ENCODE data around the gene MRPS34. TPM values are rescaled to one million over a fixed set of nuclear protein-coding genes. Genes with fewer than 3 reads are reported as not detected.

Gene MRPS34
- total RNA-seq, 2 donors from 2014 or later: 97.4 to 125 TPM

DNA sequence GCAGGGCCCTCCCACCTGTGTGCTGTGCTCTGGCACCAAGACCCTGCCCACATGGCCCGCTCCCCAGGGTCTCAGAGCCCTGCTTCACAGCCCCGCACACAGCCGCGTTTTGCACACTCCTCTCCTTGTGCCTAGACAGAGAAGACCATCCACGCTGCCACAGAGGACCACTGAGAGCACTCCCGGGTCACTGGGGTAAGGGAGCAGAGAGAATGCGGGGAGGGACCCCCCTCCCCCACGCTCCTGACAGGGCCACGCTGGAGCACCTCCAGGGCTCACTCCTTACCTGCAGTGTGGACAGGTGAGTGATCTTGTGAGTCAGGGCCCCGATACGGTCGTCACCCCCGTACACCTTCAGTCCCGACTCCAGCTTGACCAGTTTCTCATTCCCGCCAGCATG, 46.7 kb upstream of the MRPS34 start:
- intact Hi-C loops (cut with DNase I): no loop called here
- Histone ChIP-seq H3K27ac (no peak overlapping the region), H3K36me3 (peaks cover 3 to 16% of the 10 kb centered on the region in 2 donors), H3K9me3 (no peaks in the 10 kb centered on the region), H3K4me1 (replicated peaks) (no peaks in the 10 kb centered on the region), H3K27me3 (replicated peaks; ENCODE audit: insufficient read depth) (no peaks in the 10 kb centered on the region), H3K4me3 (no peak overlapping the region)
- 90% methylated on average over 13 of the region's 15 CpGs for WGBS
- TF ChIP-seq POLR2A (IDR thresholded peaks at IDR 0.05): no peak
- TF ChIP-seq, protein P1, sequence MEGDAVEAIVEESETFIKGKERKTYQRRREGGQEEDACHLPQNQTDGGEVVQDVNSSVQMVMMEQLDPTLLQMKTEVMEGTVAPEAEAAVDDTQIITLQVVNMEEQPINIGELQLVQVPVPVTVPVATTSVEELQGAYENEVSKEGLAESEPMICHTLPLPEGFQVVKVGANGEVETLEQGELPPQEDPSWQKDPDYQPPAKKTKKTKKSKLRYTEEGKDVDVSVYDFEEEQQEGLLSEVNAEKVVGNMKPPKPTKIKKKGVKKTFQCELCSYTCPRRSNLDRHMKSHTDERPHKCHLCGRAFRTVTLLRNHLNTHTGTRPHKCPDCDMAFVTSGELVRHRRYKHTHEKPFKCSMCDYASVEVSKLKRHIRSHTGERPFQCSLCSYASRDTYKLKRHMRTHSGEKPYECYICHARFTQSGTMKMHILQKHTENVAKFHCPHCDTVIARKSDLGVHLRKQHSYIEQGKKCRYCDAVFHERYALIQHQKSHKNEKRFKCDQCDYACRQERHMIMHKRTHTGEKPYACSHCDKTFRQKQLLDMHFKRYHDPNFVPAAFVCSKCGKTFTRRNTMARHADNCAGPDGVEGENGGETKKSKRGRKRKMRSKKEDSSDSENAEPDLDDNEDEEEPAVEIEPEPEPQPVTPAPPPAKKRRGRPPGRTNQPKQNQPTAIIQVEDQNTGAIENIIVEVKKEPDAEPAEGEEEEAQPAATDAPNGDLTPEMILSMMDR (IDR thresholded peaks at IDR 0.05): no peak
- TF ChIP-seq POLR2AphosphoS5 (IDR thresholded peaks at IDR 0.05): no peak
- DNase-seq (ENCODE audit: low spot score): no peak

DNA sequence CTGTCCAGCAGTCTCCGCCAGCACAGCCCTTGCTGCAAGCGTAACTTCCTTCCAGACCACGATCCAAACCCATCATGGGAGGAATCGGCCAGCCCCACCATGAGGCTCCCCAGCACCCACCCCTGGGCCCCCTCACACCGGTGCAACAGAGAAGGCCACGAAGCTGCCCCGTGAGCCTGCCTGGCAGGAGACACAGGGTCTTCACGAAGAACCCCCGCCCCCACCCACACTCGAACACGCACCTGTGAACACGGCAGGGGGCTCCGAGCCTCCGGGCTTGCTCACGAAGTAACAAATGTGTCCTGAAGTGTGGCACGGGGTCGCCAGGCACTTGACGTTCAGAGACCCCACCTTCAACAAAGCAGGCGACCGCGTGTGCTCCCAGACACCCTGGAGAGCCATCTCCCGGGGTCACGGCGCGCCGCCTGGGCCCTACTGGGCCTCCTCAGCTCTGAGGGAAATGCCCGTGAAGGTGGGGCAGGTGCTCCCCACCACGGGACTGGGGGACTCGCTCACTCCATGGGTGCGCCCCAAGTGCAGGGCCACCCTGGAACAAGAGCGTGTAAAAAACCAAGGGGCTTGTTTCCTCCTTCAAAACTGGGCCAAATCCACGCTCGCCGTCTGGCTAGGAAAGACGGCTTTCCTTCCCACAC, 46.1 kb upstream of the MRPS34 start:
- intact Hi-C loops (cut with DNase I): no loop called here
- Histone ChIP-seq H3K27me3 (replicated peaks; ENCODE audit: insufficient read depth) (no peaks in the 10 kb centered on the region), H3K36me3 (peaks cover 3 to 16% of the 10 kb centered on the region in 2 donors), H3K4me3 (no peak overlapping the region), H3K27ac (no peak overlapping the region), H3K9me3 (no peaks in the 10 kb centered on the region), H3K4me1 (replicated peaks) (no peaks in the 10 kb centered on the region)
- TF ChIP-seq POLR2AphosphoS5 (IDR thresholded peaks at IDR 0.05): no peak
- DNase-seq (ENCODE audit: low spot score): no peak
- 95% methylated on average over 31 of the region's 35 CpGs for WGBS

DNA sequence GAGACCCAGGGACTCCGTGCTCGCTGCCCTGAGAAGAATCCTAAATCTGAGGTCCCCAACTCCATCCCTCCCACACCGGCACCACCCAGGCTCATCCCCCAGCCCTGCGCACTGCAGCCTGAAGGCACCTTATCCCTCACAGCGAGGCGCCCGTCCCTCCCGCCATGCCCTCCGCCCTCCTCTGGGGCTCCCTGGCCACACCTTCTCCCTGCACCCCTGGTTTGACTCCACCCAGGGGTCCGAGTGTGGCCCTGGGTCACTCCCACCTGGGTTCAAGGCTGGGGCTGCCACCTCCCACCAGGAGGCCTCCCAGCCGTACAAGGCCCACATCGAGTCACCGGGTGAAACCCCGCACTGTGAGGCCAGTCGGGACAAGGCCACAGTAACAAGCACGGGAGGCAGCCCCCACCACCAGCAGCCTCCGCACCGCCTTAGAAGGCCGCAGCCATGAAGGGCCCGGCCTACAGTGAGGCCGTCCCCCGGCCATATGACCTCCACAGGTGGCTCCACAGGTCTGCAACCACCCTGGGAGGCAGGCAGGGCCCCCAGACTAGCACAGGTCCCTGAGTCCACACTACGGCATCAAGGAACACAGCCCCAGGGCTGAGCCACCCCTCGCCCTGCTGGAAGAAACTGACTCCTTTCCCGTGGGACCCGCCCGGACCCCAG, 45.4 kb upstream of the MRPS34 start:
- Histone ChIP-seq H3K4me1 (replicated peaks) (no peaks in the 10 kb centered on the region), H3K36me3 (peaks cover 3 to 16% of the 10 kb centered on the region in 2 donors), H3K9me3 (no peaks in the 10 kb centered on the region), H3K4me3 (no peak overlapping the region), H3K27me3 (replicated peaks; ENCODE audit: insufficient read depth) (no peaks in the 10 kb centered on the region), H3K27ac (no peak overlapping the region)
- no peak for DNase-seq (ENCODE audit: low spot score)
- WGBS: 96% methylated on average over 26 of the region's 27 CpGs
- TF ChIP-seq, protein P1 (IDR thresholded peaks at IDR 0.05): no peak
- no peak for TF ChIP-seq POLR2A (IDR thresholded peaks at IDR 0.05)
- no peak for TF ChIP-seq POLR2AphosphoS5 (IDR thresholded peaks at IDR 0.05)
- intact Hi-C loops (cut with DNase I): no loop called here

DNA sequence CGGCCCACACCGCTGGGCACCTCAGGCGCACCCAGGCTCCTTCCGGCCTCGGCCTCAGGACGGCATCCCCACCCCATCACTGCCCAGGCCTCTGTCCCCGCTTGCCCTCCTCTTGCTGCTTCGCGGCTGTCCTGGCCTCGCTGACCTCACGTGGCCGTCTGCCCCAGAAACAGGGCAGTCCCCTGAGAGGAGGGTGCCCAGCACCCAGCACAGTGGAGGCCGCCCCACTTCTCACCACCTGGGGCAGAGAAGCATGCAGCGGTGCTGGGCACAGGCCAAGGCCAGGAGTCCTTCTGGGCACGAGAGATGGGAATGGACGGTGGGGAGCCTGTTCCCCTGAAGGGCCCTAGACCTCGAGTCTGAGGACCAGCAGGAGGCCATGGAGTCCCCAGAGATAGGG, 44.8 kb upstream of the MRPS34 start:
- no peaks in the 10 kb centered on the region for H3K9me3 ChIP-seq
- no peak for DNase-seq (ENCODE audit: low spot score)
- H3K4me1 ChIP-seq (replicated peaks): no peaks in the 10 kb centered on the region
- H3K27ac ChIP-seq: no peak overlapping the region
- intact Hi-C loops (cut with DNase I): no loop called here
- TF ChIP-seq, protein P1 (IDR thresholded peaks at IDR 0.05): no peak
- TF ChIP-seq POLR2AphosphoS5 (IDR thresholded peaks at IDR 0.05): no peak
- no peak for TF ChIP-seq POLR2A (IDR thresholded peaks at IDR 0.05)
- H3K36me3 ChIP-seq: peaks cover 3 to 16% of the 10 kb centered on the region in 2 donors
- no peaks in the 10 kb centered on the region for H3K27me3 ChIP-seq (replicated peaks; ENCODE audit: insufficient read depth)
- no peak overlapping the region for H3K4me3 ChIP-seq
- 96% methylated on average over 17 of the region's 17 CpGs for WGBS

DNA sequence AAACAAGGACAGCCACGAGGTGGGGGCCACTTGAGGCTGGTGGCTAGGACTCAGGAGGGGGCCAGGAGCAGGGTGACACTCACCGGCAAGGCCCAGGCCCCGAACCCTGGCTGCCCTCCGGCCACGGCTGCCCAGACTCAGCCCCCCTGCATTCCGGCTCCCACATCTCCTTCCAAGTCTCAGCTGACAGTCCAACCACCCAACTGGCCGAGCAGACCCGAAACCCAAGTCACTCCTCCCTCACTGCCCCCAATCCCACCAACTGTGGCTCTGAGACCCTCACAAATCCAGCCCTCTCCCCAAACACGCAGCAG, 44.3 kb upstream of the MRPS34 start:
- 92% methylated on average over 9 of the region's 9 CpGs for WGBS
- H3K36me3 ChIP-seq: peaks cover 3 to 16% of the 10 kb centered on the region in 2 donors
- no peak overlapping the region for H3K27ac ChIP-seq

More for the DNA sequence above, 44.3 kb upstream of the MRPS34 start:
- TF ChIP-seq POLR2A (IDR thresholded peaks at IDR 0.05) (no peak), POLR2AphosphoS5 (IDR thresholded peaks at IDR 0.05) (no peak)
- TF ChIP-seq, protein P1 (IDR thresholded peaks at IDR 0.05): no peak
- intact Hi-C loops (cut with DNase I): no loop called here
- H3K4me3 ChIP-seq: no peak overlapping the region
- no peaks in the 10 kb centered on the region for H3K4me1 ChIP-seq (replicated peaks)
- H3K27me3 ChIP-seq (replicated peaks; ENCODE audit: insufficient read depth): no peaks in the 10 kb centered on the region
- DNase-seq (ENCODE audit: low spot score): no peak
- H3K9me3 ChIP-seq: no peaks in the 10 kb centered on the region
